Left lung (tissue), 10 donors: Measurements from ENCODE around the gene SQSTM1. TPM values are rescaled to one million over a fixed set of nuclear protein-coding genes. Genes with fewer than 3 reads are reported as not detected.
A peak's percentile ranks its signal among the peaks of the same experiment; 100 is the strongest.

Source experiments
- ATAC-seq: fragments of 200-7000 bp; cut with Tn5 transposase; one replicate; pipeline ENCODE4 v1.9.1; 2020; ENCODE audit warnings: moderate library complexity
- DNase-seq, 4 donors: peaks; one replicate each; pipeline ENCODE4 v3.0.0-alpha.2; 2013 to 2020
- H3K27ac ChIP-seq, 2 donors: fragments of 200-600 bp; sonication (generic) in 1 of 2; one replicate each; pipeline versions ENCODE4 v1.5.0 to v1.8.0; 2020 to 2021
- H3K27me3 ChIP-seq, 2 donors: fragments of 200-600 bp; sonication (generic) in 1 of 2; one replicate each; pipeline versions ENCODE4 v1.5.0 to v1.8.0; 2020 to 2021
- H3K36me3 ChIP-seq, 2 donors: fragments of 200-600 bp; sonication (generic) in 1 of 2; one replicate each; pipeline versions ENCODE4 v1.5.0 to v1.8.0; 2020 to 2021
- H3K4me1 ChIP-seq, 2 donors: fragments of 200-600 bp; one replicate each; pipeline ENCODE4 v1.8.0; 2021
- H3K4me3 ChIP-seq, 2 donors: fragments of 200-600 bp; sonication (generic) in 1 of 2; one replicate each; pipeline versions ENCODE4 v1.5.0 to v1.8.0; 2020 to 2021; ENCODE audit warnings: mild to moderate bottlenecking in 1 of 2
- H3K9me3 ChIP-seq, 2 donors: fragments of 200-600 bp; sonication (generic) in 1 of 2; one replicate each; pipeline versions ENCODE4 v1.5.0 to v1.8.0; 2020 to 2021
- intact Hi-C, 2 donors: fragments of 100-400 bp; cut with DNase I; formaldehyde crosslinking; loops; one replicate each; pipeline versions ENCODE4 v1.11.2 to v1.14.2; 2022
- polyA plus RNA-seq, 6 donors: library from polyadenylated mRNA; unstranded; fragments of 120-200 nt; gene quantifications; one replicate each; pipeline ENCODE4 v1.2.1, GENCODE V29; 2013; ENCODE audit not compliant: insufficient read length in 6 of 6
- total RNA-seq, 2 donors: library from RNA; stranded (reverse); fragmentation: NEBNext Ultra II Directional; extraction: Animal tissue kit (Norgen Biotek cat#: 25700); gene quantifications; one replicate each; pipeline ENCODE4 v1.2.1, GENCODE V29; 2021
- TF ChIP-seq, protein P1 (sequence below), 2 donors: fragments of 200-600 bp; sonication (generic) in 1 of 2; IDR thresholded peaks; one replicate each; pipeline versions ENCODE4 v1.5.0 to v1.8.0; 2021; ENCODE audit warnings: antibody characterized with exemption in 2 of 2
- donor health status: DM: no; HTN: yes; CAD: no.
- donor health status: DM: no; HTN: no; CAD: no.

Gene SQSTM1
- total and polyA plus RNA-seq, 8 donors: 78.2 to 637 (median 95.6) TPM

DNA sequence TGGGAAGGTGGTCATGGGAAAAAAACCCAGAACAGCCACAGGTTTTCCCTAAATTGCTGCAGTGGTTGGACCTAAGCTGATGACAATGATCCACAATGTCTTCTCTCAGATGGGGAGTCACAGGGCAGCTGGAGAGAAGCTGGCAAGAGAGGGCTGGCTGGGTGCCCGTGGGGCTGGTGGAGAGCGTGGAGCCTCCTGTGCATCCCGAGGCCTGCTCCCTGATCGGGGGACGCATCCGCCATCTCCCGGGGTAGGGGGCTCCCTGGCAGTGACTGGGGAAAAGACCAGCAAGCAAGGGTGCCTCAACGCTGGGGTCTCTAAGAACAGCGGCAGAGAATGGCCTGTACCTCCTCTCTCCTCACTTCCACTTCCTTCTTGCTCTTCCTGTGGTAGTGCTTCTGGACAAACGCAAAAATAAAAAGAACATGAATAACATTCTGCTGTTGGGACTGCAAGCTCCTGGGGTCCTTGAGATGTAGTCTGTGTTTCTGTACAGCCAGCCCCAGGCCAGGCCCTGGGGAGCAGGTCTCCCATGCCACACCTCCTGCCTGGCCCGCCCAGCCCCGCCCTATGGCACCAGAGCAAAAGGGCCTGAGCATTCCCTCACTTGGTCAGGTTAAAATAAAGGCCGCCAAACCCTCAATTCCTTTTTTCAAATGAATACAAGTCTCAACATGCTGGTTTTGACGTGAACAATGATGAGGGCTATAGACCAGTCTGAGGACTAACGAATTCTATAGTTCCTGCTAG lies 45.0 kb downstream of the SQSTM1 start:
- H3K4me1 ChIP-seq: no peaks in the 10 kb centered on the region
- no peak overlapping the region for H3K4me3 ChIP-seq
- no peak for ATAC-seq
- TF ChIP-seq, protein P1, sequence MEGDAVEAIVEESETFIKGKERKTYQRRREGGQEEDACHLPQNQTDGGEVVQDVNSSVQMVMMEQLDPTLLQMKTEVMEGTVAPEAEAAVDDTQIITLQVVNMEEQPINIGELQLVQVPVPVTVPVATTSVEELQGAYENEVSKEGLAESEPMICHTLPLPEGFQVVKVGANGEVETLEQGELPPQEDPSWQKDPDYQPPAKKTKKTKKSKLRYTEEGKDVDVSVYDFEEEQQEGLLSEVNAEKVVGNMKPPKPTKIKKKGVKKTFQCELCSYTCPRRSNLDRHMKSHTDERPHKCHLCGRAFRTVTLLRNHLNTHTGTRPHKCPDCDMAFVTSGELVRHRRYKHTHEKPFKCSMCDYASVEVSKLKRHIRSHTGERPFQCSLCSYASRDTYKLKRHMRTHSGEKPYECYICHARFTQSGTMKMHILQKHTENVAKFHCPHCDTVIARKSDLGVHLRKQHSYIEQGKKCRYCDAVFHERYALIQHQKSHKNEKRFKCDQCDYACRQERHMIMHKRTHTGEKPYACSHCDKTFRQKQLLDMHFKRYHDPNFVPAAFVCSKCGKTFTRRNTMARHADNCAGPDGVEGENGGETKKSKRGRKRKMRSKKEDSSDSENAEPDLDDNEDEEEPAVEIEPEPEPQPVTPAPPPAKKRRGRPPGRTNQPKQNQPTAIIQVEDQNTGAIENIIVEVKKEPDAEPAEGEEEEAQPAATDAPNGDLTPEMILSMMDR (IDR thresholded peaks at IDR 0.05): no peak
- no peak overlapping the region for H3K27ac ChIP-seq
- peaks cover 0 to 5% of the 10 kb centered on the region in 2 donors for H3K9me3 ChIP-seq
- no peaks in the 10 kb centered on the region for H3K27me3 ChIP-seq
- peaks cover 0 to 87% of the 10 kb centered on the region in 2 donors for H3K36me3 ChIP-seq
- peak in 1 of 4 donors; percentile 61 for DNase-seq
- intact Hi-C loops: no loop called here

DNA sequence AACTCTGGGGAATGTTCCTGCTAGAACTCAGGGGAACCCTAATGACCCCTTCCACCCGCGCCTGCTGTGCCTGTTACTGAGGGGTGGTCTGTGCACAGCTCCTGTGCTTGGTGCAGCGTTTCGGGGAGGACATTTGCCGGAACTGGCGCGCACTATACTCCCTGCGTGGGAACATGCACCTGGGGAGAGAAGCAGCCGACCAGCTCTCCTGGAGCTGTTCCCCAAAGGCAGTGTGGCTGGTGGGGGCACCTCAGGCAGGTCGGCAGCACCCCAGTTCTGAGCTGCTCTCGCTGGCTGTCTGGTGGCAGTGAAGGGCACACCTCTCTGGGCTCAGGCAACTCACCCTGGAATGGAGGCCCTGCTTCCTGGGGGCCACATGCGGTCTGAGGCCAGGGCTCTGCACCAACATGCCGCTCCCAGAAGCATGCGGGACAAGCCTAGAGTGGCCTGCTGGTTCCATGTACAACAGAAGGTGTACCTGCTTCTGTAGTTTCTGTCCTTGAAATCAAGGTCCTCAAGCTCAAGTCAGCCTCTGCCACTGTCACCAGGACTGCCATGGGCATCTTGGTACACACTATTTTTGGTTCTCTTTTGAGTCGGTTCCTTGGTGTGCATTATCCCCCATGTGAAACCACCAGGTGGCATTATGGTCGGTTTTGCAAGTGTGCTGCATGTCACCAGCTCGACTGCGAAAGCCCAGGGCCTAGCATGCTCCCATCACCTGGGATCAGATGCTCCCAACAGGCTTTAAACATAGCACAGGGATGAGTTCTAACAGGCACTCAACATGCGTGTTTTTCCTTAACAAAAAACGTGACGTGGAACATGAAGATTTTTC lies 45.8 kb downstream of the SQSTM1 start:
- Histone ChIP-seq H3K36me3 (peaks cover 0 to 95% of the 10 kb centered on the region in 2 donors), H3K4me3 (no peak overlapping the region), H3K27me3 (no peaks in the 10 kb centered on the region), H3K9me3 (peaks cover 0 to 5% of the 10 kb centered on the region in 2 donors), H3K27ac (no peak overlapping the region), H3K4me1 (no peaks in the 10 kb centered on the region)
- no peak for ATAC-seq
- TF ChIP-seq, protein P1 (IDR thresholded peaks at IDR 0.05): no peak
- DNase-seq: peak in 1 of 4 donors; percentile 29
- intact Hi-C loops: no loop called here

DNA sequence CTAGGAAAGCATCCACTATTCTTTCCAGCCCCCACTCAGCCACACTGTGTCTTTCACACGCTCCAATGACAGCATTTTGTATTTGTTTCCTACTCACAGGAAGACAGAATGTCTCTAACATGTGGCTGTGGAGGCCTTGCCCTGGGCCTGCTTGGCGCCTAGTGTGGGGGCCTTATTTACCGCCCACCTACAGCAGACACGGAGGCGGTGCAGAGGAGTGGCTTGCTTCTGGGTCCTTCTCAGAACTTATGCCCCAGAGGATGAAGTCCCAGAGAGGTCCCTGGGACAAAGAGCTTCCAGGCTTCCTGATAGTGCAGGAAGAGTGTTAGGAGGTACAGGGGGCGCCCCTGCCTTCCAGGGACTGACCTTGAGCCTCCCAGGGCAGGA lies 46.4 kb downstream of the SQSTM1 start:
- ATAC-seq: no peak
- peak in 1 of 4 donors; percentile 44 for DNase-seq

DNA sequence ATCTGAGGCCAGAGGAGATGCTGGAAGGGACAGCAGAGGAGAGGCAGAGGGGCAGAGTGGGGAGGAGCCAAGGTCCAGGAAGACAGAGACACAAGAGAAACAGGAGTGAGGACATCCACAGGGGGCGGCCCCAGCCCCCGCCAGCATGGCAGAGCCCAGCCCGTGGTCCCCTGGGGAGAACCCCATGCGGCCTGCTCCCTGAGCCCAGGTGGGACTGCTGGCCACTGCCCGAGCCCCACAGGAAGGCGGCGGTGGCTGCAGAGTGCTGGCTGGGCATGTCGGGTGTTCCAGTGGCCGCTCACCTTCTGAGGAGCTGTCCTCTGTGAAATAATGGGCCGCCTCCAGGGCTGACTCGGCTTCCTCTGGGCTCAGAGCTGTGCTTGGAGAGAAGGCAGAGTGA lies 46.8 kb downstream of the SQSTM1 start:
- intact Hi-C loops: no loop called here
- Histone ChIP-seq H3K9me3 (peaks cover 0 to 1% of the 10 kb centered on the region in 2 donors), H3K4me1 (no peaks in the 10 kb centered on the region), H3K27ac (no peak overlapping the region), H3K27me3 (no peaks in the 10 kb centered on the region), H3K36me3 (peaks cover 0 to 97% of the 10 kb centered on the region in 2 donors), H3K4me3 (no peak overlapping the region)
- ATAC-seq: no peak
- peak in 1 of 4 donors; percentile 59 for DNase-seq
- TF ChIP-seq, protein P1 (IDR thresholded peaks at IDR 0.05): no peak

More for the DNA sequence above, 46.4 kb downstream of the SQSTM1 start:
- Histone ChIP-seq H3K9me3 (peaks cover 0 to 5% of the 10 kb centered on the region in 2 donors), H3K27me3 (no peaks in the 10 kb centered on the region), H3K4me1 (no peaks in the 10 kb centered on the region), H3K27ac (no peak overlapping the region), H3K4me3 (no peak overlapping the region), H3K36me3 (peaks cover 0 to 97% of the 10 kb centered on the region in 2 donors)
- intact Hi-C loops: no loop called here
- TF ChIP-seq, protein P1 (IDR thresholded peaks at IDR 0.05): no peak

DNA sequence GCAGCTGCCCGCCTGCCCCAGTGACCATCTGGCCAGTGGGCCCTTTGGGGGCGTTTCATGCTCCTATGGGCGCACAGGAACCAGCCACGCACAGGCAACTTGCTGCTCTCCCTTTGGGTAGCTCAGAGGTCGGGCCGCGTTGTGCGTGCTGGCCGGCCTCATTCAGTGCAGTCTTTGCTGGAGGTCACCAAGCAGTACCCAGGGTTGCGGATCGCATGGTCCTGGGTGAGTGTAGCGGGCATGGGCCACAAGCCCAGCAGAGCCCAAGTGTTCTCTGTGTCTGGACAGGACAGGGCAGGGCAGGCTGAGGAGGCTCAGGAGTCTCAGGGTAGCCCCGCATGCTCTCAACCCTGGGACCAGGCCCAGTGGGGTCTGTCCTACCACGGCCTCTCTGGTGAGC lies 47.8 kb downstream of the SQSTM1 start:
- ATAC-seq: no peak
- intact Hi-C loops: no loop called here

More for the DNA sequence above, 47.8 kb downstream of the SQSTM1 start:
- H3K4me3 ChIP-seq: no peak overlapping the region
- DNase-seq: peak in 1 of 4 donors; percentile 60
- H3K27me3 ChIP-seq: no peaks in the 10 kb centered on the region
- H3K36me3 ChIP-seq: peaks cover 0 to 97% of the 10 kb centered on the region in 2 donors
- no peaks in the 10 kb centered on the region for H3K4me1 ChIP-seq
- no peaks in the 10 kb centered on the region for H3K9me3 ChIP-seq
- no peak overlapping the region for H3K27ac ChIP-seq
- TF ChIP-seq, protein P1 (IDR thresholded peaks at IDR 0.05): no peak
